Ammon's horn (tissue), 1 donor: ENCODE results near the gene MT1HL1.
"Not testable (repeated sequence)": the region's sequence is repeated elsewhere in the genome, so short reads cannot be mapped to it uniquely, and the experiment has no call there.

Source experiments
- DNase-seq: peaks from one replicate; pipeline ENCODE4 v3.0.0-alpha.2; 2016; ENCODE audit warnings: low spot score

MT1HL1 gene

DNA sequence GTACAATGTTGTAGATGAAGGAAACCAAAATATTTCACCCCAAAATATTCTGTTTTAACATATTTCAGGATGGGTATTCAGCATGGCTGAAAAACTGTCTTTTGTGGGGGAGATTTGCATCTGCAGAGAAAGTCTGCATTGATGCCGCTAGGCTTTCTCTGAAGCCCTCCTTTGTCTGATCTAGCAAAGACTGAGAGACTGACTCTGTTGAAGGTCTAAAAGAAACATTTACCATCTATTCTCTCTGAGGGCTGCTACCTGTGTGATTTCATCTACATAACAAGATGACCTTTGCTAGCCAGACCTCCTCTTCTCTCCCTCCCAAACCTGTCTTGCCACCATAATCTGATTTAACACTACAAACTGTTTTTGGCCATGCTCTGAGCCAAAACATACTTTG, 12.4 kb upstream of the MT1HL1 start:
- DNase-seq, result no peak

GRCh38 chr1:237013608-237014007, 9.4 kb upstream of the MT1HL1 start:
- no peak for DNase-seq

DNA sequence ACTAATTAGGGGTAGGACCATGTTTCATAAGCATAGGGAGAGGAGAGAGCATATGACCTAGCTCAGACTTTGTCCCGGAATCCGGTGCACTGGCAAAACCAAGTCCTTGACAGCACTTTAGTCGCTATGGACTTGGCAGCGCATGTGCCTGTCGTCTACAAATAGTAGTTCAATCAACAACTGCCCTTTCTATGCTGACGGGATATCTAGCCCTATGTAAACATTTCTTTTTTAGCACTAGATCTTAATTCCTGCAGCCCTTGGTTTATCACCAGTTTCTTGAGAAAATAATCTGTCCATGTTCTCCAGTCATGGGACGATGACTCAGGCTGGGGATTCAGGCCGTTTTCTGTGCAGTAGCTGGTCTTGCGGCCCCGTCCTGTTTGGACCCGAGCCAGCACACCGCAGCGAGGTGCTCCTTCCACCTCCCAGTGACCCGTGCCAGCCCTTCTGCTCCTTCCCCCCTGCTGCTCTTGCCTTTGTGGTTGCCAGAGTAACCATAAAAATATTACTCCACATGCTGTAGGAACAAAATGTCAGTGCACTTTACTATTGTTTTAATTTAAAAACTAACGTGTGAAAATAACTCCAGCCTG, 8.6 kb upstream of the MT1HL1 start:
- DNase-seq, result peak; percentile 7

- no peak for DNase-seq
These were observed 8.1 kb upstream of the MT1HL1 start for GRCh38 chr1:237012361-237012760.

- DNase-seq, result no peak
These were observed 7.2 kb upstream of the MT1HL1 start for GRCh38 chr1:237011432-237011831.

DNA sequence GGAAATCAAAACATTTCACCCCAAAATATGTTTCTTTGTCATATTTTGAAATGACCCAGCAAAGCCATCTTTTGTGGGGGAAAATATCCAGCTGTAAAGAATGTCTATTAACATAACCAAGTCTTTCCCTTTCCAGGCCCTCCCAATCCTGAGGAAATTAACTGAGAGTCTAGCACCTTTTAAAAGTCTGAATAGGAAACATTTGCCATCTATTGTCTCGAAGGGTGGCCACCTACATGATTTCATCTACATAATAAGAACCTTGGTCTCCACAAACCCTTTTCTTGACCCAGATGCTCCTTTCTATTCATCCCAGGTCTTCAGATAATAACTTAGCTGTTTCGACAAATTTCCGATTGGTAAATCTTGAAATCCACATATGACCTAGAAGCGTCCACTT, 5.4 kb upstream of the MT1HL1 start:
- DNase-seq, result no peak

DNA sequence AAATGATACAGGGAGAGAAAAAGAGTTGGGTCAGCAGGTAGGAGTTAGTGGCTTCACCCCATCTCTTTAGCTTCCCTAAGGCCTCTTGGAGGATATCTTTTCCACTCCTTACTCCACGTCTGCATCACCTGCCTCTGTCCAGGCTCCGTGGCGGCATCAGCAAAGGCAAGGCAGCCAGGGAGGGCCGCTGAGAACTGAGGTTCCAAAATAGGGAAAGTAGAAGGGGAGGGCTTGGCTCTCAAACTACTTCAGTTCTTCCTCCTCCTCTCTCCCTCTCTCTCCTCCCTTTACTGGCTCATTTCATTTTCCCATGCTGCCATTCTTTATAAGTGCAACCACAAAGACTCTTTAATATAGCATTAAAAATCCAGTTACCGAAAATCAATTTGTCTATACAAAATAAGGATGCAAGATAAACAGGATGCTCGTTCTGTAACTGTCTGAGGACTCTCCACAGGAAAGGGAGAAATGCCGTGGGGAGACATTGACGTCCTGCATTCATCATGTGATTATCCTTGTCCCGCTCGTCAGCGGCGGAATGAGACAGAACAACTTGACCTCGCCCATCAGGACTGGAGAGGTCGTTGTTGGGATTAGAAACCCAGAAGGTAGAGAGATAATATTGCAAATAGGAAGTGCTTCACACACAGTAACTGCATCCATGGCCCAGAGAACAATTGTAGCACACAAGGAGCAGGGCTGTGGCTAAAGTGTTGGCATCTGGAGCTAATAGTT, 3.1 kb upstream of the MT1HL1 start:
- DNase-seq, result no peak

- no peak for DNase-seq
These were observed 1.4 kb upstream of the MT1HL1 start for GRCh38 chr1:237005674-237006073.

GRCh38 chr1:237003516-237003915, 725 bp downstream of the MT1HL1 start:
- no peak for DNase-seq

DNA sequence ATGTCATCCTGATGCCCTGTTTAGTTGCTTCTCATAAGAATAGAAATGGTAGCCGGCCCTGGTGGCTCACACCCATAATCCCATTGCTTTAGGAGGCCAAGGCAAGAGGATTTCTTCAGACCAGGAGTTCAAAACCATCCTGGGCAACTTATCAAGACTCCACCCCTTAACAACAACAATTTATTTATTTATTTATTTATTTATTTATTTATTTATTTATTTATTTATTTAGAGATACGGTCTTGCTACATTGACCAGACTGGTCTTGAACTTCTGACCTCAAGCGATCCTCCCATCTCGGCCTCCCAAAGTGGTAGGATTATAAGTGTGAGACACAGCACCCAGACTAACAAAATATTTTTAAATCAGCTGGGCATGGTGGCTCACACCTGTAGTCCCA, 4.0 kb downstream of the MT1HL1 start:
- DNase-seq, result no peak

GRCh38 chr1:236998546-236998945, 5.7 kb downstream of the MT1HL1 start:
- DNase-seq, result peak; percentile 18

DNA sequence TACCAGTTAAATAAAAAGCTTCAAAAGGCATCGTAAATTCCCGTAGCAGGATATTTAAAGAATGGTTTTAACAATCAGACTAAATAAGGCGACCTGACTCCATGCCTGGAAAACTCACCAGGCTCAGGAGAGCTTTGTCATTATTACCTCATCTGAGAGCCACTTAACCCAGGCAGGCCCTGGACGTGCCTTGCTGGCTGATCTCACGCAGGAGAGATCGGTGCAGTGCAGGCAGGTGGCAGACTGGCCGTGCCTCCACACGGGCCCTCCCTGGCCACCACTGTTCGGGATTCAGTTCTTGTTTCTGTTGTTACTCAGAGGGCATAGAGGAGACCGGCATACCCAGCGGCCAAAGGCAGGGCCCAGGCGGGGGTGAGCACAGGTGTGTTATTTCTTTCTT, 6.4 kb downstream of the MT1HL1 start:
- DNase-seq, result no peak

- no peak for DNase-seq
These were observed 6.9 kb downstream of the MT1HL1 start for GRCh38 chr1:236997361-236997760.

DNA sequence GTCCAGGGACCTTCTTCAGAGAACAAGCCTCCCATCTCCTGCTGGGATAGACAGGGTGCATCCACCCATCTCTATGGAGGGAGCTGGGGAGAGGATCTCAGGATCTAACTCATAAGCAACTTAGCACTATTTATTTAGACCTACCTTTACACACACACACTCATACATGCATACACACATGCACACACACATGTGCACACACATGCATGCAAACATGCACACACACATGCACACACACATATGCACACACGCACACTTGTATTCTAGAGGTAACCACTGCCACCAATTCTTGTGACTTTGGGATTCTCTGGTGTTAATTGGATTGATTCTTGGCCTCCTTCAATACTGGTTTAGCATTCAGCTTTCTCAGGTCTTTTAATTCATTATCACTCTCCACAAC, 9.8 kb downstream of the MT1HL1 start:
- DNase-seq, result no peak

- no peak for DNase-seq
These were observed 11.8 kb downstream of the MT1HL1 start for GRCh38 chr1:236992449-236992848.

- DNase-seq, result no peak
These were observed 14.2 kb downstream of the MT1HL1 start for GRCh38 chr1:236990052-236990445.

DNA sequence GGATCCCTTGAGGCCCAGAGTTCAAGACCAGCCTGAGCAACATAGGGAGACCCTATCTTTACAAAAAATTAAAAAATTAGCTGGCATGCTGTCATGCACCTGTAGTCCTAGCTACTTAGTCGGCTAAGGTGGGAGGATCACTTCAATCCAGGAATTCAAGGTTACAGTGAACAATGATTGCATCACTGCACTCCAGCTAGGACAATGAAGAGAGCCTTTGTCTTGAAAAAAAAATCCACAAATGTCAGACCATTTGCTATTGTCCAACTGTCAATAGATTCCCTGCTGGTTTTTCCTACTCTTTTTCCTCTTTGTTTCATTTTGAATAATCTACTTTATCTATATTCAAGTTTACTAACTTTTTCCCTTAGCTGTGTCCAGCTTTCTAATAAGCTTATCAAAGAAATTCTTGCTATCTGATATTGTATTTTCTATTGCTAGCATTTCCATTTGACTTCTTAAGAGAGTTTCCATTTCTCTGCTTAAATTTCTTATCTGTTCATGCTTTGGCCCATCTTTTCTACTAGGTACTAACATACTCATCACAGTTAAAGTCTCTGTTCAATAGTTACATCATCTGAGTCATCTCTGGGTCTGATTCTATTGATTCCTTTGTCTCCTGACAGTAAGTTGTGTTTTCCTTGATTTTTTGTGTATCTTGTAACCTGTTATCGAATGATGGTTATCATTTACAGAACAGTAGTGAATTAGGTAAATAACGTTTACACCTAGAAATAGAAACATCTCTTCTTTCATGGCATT, 14.8 kb downstream of the MT1HL1 start:
- no peak for DNase-seq

GRCh38 chr1:236983818-236984217, 20.4 kb downstream of the MT1HL1 start:
- no peak for DNase-seq

- no peak for DNase-seq
These were observed 21.9 kb downstream of the MT1HL1 start for GRCh38 chr1:236982380-236982779.

- DNase-seq, result not testable (repeated sequence)
These were observed 22.8 kb downstream of the MT1HL1 start for GRCh38 chr1:236981431-236981830.

- no peak for DNase-seq
These were observed 23.6 kb downstream of the MT1HL1 start for GRCh38 chr1:236980673-236981072.

GRCh38 chr1:236979149-236979900, 24.9 kb downstream of the MT1HL1 start:
- peak; percentile 14 for DNase-seq

- DNase-seq, result no peak
These were observed 25.5 kb downstream of the MT1HL1 start for GRCh38 chr1:236978740-236979139.
